Astrocyte of the hippocampus (primary cell): ENCODE measurements around the gene GYPA.
A peak's percentile ranks its signal among the peaks of the same experiment; 100 is the strongest.
"Not testable (repeated sequence)": the region's sequence is repeated elsewhere in the genome, so short reads cannot be mapped to it uniquely, and the experiment has no call there.

Experiments used
- DNase-seq: peaks from one replicate; pipeline ENCODE4 v3.0.0; 2011; ENCODE audit warnings: low read depth, low spot score

GYPA gene

DNA sequence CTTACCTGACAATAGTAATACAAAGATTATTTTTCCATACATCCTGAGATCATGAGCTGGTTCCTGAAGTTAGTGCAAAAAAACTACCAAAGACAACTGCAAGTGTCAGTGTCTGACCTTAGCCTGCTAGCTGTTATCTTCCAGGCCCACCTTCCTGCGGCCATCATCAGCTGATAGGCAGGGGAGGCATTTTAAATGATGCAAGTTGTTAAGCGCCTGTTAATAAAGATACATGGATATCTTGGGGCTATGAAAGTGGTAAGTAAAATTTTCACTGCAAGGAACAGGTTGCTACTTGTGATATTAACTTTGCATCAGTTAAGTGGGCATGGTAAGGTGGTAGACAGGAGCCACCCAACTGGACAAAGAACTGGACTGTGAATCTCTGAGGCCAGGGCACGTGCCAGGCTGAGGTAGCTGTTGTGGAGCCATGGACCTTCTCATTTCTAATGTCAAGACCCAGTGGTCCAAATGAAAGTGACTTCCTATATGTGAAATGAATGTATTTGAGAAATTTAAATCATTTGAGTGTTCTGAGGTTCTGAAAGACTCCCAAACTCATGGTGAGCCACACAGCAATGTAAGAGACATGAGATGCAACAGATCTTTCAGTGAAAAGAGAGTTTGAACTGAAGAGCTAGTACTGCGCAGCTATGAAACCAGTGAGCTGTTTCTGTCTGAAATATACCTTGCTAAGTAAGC is at the start of gene GYPA:
Gene GYPA, minus strand, starts transcription at position 125 of the 702 bp plus-strand sequence. Its CDS starts 83 bp downstream, at position 42.
- not testable (repeated sequence) for DNase-seq

DNA sequence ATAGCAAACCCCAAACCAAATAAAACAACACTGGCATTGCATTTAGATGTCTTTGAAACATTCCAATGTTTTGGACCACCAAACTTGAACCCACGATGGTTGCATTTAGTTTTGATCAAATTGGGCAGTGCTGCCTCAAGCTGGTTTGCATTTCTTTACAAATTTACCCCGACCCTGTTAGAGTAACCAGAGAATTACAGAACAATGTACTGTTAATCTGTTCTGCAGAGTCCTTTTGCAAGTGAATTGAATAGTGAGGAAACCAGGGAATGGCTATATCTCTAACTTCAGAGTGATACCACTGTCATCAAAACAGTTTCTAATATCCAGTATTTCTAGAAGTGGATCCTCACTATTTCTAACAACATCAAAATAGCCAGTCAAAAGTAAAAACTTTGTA is 49.5 kb upstream of the GYPA start:
- DNase-seq, result no peak

DNA sequence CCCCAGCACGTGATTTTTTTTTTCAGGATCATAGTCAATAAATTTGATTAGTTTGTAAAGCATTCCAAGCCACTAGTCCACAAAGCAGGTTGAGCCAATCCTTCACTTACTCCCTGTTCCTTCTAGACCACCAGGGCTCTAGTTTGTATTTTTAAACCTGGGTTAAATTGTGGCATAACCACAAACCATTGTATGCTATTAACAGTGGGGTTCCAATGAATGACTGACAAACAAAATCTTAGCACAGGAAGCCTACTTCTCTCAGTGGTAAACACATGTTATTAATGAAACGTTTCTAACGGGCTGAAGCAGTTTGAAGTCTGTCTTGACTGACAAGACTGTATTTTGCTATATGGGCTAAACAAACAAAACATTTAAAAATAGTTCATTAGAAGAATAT is 48.6 kb upstream of the GYPA start:
- no peak for DNase-seq

DNA sequence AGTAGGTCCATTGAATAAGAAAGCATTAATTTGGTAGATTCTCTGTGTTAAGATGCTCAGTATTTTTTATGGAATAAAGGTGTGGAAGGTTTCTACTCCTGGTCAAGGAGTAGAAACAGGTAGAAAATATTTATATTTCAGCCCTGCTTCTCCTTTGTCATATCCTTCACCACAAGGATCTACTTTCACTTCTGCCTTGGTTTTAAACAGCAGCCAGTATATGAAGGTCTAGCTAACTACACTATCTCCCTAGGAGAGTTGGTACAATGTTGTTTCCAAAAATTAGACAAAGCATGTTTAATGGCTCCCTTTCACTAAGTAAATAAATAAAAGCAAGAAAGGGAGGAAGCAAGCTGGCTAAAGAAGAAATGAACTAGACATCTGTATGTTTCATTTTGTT is 44.6 kb upstream of the GYPA start:
- DNase-seq, result no peak

DNA sequence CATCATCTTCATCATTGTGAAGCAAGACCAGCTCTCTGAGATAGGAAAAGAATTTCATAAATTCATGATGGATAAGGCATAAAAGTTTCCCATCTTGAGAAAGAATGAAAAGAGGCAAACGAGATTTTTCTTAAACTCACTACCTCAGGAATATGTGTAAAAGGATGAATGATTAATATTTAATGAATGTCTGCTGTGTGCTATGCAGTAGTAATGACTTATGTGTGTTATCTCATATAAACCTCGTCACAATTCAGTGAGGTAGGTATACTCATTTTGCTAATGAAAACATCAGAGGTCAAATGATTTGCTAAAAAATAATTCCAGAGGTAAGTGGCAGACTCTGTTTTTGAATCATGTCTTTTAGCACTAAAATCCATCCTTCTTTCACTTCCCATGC is 42.6 kb upstream of the GYPA start:
- DNase-seq, result no peak

DNA sequence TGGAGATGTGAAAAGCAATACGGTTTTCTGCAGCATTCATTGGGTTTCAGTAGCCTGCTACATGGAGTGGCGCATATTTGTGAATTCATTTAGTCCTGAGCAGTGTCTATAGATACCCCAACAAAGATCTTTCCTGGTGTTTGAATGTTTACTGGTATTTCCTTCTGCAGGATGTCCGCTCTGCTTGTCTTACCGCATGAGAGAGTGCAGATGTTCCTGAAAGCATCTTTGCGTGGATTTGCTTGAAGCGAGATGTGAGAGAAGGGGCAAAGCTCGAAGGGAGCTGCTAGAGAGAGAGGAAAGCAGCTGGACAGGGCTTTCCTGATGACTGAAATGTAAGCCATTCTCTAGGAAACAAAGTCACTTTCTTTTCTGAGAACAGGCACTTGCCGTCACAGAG is 40.9 kb upstream of the GYPA start:
- DNase-seq, result no peak

DNA sequence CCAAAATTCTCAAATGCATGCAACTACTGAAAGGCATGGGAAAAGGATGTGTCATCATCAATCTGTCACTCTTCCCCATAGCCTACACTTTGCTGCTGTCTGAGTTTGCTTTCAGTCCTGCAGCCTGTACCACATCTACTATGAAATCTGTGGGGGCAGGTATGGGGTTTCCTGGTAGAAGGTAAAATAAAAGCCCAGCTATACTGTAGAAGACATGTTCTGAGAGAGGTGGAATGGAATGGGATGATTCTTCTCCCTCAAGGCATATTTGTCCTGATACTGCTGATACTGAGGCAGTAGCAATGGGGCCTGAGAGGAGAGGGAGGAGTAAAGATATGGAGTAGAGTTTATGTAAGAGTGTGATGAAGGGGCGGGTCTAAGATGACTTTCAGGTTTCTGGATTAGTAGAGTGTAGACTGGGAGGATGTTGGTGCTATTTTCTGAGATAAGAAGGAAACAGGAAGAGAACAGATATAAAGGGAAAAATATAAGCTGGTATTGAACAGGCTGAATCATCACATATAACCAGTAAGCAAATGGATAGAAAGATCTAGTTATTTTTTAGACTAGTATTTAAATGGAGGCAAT is 38.7 kb upstream of the GYPA start:
- DNase-seq, result no peak

DNA sequence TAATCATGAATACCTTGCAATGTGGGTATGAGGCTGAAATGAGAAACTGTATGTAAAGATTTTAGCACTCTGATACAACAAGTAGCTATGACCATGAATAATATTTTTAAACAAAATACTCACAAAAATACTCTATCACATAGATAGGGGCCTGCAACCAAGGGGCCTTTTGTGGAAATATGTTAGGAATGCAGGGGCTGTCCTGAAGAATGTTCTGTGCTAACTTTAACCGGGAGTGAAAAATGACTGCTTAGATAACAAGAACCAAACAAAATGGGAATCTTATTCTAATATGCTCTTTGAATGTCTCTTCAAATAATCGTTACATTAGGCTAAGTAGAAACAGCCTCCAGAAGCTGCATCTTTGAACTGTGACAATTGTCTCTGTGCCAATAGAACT is 37.9 kb upstream of the GYPA start:
- peak; percentile 30 for DNase-seq

DNA sequence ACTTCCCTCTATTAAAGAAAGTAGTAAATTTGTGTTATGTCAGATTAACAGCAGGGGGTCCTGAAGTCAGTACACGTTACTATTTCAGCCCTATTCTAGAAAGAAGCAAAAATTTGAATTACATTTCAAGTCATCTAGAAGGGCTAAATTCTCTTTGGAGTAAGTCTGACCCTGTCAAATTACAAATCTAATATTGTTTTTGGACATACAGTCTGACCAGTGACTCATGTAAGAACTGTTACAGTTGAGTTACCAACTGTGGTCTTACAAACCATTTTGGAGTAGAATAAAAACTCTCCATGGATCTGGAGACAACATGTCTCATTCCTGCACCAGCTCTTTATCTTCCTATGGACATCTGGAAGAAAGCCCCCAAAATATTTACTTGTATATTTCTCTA is 36.0 kb upstream of the GYPA start:
- DNase-seq, result peak; percentile 31

DNA sequence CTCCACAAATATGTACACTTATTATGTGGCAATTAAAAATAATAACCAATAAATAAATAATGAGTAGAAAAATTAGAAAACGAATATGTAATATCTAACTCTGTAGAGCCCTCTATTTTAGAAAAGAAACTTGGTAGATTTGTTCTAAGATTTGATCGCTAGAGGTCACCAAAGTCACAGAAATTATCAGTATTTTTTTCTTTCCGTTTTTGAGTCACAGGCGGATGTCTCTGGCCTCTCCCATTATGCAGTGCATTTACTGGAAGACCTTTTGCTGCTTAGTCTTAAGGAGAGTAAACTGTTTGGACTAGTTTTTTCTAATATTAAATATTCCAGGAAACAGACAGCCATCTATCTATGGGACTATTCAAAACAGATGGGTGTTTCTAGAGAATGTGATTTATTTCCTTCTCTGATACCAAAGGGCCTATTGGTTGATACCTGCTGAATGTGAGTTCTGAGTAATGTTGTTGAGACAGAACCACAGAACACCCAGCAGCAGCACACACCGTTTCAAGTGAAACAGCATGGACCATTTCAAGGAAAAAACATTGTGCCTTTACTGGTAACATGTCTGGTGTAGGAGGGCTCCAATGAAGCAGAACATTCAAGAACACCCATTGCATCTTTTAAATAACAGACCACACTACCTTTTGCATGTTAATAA is 34.0 kb upstream of the GYPA start:
- DNase-seq, result peak; percentile 77

DNA sequence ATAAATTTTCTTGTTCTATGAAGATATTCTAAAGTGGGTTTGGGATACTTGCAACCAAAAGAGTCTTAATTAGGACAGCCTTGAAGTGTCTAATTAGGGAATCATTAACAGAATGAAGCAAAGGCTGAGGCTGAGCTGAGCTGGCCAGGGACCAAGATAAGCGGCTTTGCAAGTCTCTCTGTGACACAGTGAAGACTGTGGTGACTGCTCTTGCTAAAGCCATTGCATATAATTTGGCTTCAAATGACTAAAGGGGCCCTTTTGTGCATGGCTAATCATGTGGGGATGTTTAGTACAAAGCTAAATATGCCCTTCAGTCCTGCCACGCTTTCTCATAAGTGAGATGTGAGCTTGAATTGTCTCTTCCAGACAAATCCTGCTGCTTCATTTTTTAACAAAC is 31.2 kb upstream of the GYPA start:
- DNase-seq, result peak; percentile 3

DNA sequence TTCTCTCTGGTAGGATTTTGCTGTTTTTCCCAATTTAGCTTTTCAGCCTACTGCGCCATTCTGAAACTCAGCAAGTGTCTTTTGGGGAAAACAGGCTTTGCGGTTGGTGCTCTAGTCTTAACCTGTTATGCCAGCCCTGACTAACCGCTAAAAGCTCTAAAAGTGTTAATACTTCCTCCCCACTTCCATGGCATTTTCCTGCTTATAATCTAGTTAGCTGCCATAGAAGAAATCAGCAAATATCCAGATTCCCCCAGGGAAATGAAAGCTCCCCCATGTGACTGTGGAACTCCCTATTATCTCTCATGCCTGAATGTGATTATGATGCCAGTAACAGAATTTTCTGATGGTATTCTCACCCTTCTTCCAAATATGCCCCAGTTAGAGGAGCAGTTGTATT is 28.7 kb upstream of the GYPA start:
- DNase-seq, result no peak

DNA sequence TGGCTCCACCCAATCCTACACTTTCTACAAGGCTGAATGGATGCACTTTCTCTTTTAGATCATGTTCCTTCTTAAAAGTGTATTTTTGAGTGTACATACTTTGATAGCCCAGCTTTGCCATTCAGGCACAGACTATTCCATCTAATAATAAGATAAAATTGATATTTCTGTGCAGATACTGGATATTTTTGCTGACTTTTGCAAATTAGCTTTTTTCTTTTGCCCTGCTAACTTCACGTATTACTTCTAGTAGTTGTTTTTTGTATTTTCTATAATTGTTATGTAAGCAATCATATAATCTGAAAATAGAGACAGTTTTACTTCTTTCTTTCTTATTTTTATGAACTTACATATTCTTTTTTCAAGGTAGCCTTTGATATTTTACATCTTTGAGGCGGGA is 13.5 kb upstream of the GYPA start:
- no peak for DNase-seq

DNA sequence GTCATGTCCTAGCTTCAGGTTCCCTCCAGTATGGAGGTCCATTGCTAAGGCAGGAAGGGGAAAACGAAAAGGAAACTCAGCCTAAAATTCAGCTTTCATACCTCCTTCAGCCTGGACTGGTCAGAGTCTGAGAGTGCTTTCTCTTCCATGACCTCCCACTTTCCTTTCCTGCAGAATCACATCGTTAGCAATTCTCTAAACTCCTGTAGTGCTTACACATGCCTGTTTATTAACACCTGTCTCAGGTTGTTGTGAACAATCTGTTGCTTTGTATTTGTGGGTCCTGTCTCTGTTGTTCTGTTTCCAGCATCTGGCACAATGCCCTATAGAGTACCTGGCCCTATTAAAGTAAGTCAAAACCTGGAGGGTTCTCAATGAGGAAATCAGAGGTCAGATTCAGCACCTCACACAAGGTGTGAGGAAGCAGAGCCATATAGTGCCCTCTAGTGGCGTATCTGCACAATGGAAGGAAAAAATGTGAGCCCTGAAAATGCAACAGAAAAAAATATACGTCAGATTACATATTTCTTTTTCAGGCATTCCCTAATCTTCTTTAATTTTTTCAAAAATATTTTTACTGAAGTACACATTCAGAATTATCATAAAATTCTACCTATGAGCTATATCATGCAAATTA is 2.3 kb upstream of the GYPA start:
- peak; percentile 13 for DNase-seq

DNA sequence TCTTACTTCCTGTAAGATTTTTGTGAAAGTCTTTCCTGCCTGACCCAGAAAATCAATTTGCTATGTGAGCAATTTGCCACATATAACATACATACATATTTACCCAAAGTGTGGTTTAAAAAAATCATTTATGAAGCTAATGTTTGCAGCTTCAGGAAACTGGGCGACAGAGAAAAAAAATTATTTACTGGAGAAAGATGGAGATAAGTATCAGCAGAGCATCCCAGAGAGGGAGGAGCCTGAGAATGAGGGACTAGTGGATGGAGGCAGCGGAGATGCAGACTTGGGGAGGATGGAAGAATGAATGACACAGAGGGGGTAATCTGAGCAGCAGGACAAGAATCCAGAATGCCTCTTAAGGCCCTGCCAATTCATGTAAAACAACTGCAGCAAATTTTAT is 975 bp upstream of the GYPA start:
- DNase-seq, result no peak

DNA sequence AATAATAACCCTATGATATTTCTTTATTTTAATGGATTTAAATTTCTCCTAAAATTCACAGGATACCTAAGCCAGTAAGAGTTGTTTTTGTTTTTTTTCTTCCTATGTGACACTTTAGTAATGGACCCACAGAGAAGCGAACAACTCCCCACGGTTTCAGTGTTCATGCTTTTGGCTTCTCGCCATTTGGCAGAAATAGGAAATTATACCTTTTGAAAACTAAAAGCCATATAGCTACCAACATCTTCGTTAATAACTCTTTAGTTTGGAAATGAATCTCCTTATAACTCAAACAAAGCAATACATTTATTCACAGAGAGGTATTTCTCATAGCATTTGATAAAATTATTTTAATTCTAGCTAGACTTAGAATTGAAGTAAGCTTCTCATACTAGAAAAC is 527 bp downstream of the GYPA start:
- not testable (repeated sequence) for DNase-seq

DNA sequence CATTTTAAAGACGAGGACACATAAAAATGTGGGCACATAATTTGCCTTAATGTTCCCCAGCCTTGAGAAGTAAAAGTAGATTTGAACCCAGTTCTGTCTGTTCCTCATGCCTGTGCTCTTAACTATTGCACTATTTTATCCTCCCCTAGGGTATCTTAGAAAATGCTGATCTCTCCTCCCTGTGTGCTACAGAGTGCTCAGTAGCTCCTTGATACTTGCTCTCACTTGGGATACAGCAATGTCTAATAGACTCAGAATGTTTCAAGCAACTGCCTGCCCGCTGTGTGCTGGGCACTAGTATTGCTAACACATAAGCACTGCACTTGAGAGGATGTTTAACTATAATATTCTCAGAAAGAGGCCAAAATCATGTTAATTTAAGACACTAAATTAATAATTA is 971 bp downstream of the GYPA start:
- not testable (repeated sequence) for DNase-seq

DNA sequence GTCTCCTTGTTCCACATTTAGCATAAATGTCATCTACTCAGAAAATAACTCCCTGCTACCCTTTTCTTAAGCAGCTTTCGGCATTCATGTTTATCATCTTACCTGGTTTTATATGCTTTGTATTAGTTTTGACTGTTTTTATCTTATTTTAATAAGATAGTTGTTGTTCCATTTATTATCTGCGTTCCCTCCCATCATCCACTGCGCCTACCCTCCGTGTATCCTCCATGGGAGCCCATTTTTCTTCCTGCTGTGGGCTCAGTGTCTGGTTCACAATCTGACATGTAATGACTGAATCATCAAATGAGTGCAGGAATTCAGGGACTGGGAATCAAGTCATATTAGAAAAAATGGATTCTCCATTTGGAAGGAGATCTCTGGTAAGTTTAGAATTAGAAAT is 2.3 kb downstream of the GYPA start:
- not testable (repeated sequence) for DNase-seq

DNA sequence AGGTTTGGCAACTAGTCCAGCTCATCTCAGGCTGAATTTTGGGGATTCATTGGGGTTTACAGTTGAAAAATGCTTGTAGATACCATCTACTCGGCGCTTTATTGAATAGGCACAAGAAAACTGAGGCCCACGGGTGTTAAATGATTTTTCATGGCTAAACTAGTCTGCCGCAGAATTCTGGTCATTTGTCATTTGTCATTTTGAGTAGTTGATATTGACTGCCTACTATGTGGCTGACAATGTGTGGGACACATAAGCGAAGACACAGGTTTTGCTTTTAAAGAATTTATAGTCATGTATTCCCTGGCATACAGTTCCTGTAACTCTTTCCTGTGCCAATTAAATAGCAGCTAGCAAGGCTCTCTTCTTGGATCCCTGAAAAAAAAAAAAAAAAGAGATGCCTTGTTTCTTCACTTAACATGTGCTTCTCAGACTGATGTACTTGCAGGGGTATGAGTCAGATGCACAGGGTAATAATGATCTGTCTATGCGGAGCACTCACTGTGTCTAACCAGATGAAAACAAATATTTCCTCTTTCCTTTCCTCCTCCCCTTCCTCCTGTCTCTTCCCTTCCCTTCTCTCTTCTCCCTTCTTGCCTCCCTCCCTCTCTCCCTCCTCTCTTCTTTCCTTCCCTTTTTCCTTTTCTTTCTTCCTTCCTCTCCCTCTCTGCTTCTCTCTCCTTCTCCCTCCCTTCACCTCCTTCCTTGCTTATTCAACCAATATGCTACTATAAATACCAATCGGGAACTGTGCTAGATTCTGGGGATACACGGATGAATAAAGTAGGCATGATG is 3.2 kb downstream of the GYPA start:
- DNase-seq, result not testable (repeated sequence)

DNA sequence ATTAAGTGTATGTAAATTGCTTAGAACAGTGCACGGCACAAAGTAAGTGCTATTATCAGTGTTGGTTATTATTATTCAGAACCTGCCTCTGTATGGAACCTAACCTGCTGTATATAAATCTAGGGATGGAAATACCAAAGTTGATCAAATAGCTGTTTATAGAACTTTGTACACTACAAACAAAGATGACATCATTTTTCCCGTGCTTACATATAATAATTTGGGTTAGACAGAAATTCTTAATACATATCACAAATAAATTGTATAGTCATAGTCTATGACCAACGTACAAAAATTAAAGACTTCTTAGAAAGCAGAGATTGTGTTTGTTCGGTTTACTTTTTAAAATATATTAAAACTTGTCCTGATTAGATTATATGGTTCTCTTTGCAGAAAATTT is 4.3 kb downstream of the GYPA start:
- DNase-seq, result not testable (repeated sequence)

DNA sequence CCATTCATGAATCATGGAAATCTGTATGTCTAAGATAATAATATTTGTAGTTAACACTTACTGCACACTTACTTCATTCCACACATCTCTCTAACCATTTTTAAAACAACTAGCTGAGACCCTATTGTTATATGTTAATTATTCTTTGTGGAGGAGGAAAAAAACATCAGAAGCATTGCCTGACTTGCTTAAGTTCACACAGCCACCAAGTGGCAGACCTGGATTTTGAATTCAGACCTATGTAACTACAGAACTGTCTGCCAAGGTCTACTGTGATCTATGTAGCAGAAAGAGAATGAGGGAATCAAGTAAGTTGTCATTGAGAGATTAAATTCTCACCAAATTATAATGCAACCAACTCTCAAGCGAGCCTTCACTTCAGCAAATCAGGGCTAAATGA is 10.4 kb downstream of the GYPA start:
- DNase-seq, result not testable (repeated sequence)
